DND-41 (cell line): ENCODE measurements around the gene MEX3A.

Experiments used
- EZH2 ChIP-seq: IDR thresholded peaks from 3 replicates; pipeline ENCODE4 v1.6.1; 2012; ENCODE audit warnings: borderline replicate concordance, low read depth, mild to moderate bottlenecking, moderate library complexity, low read length, inconsistent platforms; ENCODE audit not compliant: severe bottlenecking
- TF ChIP-seq, protein P1 (sequence below): IDR thresholded peaks from 2 replicates; pipeline ENCODE4 v1.5.1; 2012; ENCODE audit warnings: borderline replicate concordance, low read length, moderate library complexity, mild to moderate bottlenecking; ENCODE audit not compliant: poor library complexity, severe bottlenecking; ENCODE audit errors: extremely low read depth

DNA sequence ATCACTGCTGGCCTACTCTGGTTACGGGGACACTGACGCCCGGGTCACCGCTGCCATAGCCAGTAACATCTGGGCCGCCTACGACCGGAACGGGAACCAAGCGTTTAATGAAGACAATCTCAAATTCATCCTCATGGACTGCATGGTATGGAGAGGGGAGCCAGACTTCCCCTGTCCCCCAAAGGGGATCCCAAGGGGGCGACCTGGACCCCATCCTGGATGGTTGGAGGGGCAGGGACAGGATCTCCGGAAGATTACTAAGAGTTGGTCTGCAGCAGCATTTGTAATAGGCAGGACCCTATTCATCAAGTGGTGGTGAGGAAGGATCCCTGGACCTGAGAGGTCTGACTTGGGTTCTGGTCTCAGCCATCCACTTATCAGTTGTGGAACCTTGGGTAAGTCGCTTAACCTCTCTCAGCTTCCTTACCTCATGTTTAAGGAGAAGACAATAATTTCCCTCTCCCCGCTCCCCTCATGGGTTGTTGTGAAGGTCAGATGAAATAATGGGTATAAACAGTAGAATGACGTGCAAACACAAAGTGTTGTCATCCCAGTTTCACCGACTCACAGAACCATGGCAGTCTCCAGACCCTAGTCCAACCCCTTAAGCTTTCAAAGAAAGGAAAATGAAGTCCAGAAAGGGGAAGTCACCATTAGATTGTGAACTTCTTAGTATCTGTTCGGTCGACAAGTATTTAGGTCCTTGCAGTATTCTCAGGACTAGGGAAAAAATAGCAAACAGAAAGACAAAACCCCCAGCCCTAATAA lies 26.8 kb downstream of the MEX3A start:
- TF ChIP-seq, protein P1, sequence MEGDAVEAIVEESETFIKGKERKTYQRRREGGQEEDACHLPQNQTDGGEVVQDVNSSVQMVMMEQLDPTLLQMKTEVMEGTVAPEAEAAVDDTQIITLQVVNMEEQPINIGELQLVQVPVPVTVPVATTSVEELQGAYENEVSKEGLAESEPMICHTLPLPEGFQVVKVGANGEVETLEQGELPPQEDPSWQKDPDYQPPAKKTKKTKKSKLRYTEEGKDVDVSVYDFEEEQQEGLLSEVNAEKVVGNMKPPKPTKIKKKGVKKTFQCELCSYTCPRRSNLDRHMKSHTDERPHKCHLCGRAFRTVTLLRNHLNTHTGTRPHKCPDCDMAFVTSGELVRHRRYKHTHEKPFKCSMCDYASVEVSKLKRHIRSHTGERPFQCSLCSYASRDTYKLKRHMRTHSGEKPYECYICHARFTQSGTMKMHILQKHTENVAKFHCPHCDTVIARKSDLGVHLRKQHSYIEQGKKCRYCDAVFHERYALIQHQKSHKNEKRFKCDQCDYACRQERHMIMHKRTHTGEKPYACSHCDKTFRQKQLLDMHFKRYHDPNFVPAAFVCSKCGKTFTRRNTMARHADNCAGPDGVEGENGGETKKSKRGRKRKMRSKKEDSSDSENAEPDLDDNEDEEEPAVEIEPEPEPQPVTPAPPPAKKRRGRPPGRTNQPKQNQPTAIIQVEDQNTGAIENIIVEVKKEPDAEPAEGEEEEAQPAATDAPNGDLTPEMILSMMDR: no peak
- no peak for TF ChIP-seq EZH2
